ENCODE measurements around the gene SSPN. TPM values are rescaled to one million over a fixed set of nuclear protein-coding genes. Genes with fewer than 3 reads are reported as not detected.

Gene SSPN
- total RNA-seq, 4 donors from 2014 or later: 35.9 to 65.4 (median 53.3) TPM

DNA sequence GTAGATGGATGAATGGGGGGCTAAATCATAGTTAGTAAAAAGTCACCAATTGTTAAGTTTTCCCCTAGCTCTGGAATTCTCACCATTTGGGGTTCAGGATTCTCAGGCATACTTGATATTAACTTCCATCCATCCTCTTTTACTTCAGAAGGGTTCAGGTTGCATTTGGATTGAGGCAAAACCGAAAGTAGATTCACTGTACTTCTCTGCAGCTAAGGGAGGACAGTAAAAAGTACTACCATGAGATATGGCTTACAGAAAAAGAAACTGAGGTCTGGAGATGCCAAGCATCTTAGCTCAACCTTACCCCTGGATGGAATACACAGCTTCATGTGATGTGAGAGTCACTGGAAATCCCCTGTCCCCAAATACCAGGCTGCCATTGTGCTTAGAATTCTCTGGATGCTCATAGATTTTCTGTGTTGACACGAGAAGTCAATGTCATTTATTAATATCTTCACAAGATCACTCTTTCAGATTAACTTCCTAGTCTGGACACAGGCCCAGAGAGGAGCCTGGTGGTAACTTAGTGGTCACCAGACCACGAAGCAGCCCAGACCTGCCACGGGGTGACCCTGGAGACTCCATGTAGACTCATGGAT lies 87.1 kb downstream of the SSPN start:
- whole genome bisulfite sequencing, 2 donors (ENCODE audit: low coverage in 1 of 2): 73 to 75% methylated on average over 2 to 3 of the region's 4 CpGs
- H3K27me3 ChIP-seq: no peaks in the 10 kb centered on the region
- no peak overlapping the region for H3K27ac ChIP-seq
- no peak for ATAC-seq
- H3K9me3 ChIP-seq: peaks cover 0 to 6% (median 0%) of the 10 kb centered on the region in 3 donors
- no peak overlapping the region for H3K4me3 ChIP-seq
- peaks cover 0 to under 1% (median 0%) of the 10 kb centered on the region in 3 donors for H3K4me1 ChIP-seq
- TF ChIP-seq CTCF (IDR thresholded peaks at IDR 0.05) (no peak), POLR2AphosphoS5 (IDR thresholded peaks at IDR 0.05) (no peak), POLR2A (IDR thresholded peaks at IDR 0.05) (no peak), EP300 (IDR thresholded peaks at IDR 0.05) (no peak)
- H3K36me3 ChIP-seq: no peaks in the 10 kb centered on the region

GRCh38 chr12:26283046-26283445 lies 87.7 kb downstream of the SSPN start:
- TF ChIP-seq EP300 (IDR thresholded peaks at IDR 0.05): no peak
- TF ChIP-seq POLR2AphosphoS5 (IDR thresholded peaks at IDR 0.05): no peak
- no peak for TF ChIP-seq CTCF (IDR thresholded peaks at IDR 0.05)
- no peak for TF ChIP-seq POLR2A (IDR thresholded peaks at IDR 0.05)
- no peaks in the 10 kb centered on the region for H3K36me3 ChIP-seq
- no peak overlapping the region for H3K27ac ChIP-seq
- no peak overlapping the region for H3K4me3 ChIP-seq
- WGBS, 2 donors (ENCODE audit: low coverage in 1 of 2): 67% methylated on average over 1 of the region's 1 CpG
- no peak for ATAC-seq
- H3K4me1 ChIP-seq: peaks cover 0 to 7% (median 0%) of the 10 kb centered on the region in 3 donors
- no peaks in the 10 kb centered on the region for H3K27me3 ChIP-seq
- peaks cover 0 to 6% (median 0%) of the 10 kb centered on the region in 3 donors for H3K9me3 ChIP-seq

GRCh38 chr12:26283617-26284016 lies 88.2 kb downstream of the SSPN start:
- Histone ChIP-seq H3K4me1 (peaks cover 0 to 10% (median 0%) of the 10 kb centered on the region in 3 donors), H3K4me3 (no peak overlapping the region), H3K27me3 (no peaks in the 10 kb centered on the region), H3K36me3 (no peaks in the 10 kb centered on the region), H3K27ac (no peak overlapping the region), H3K9me3 (peaks cover 0 to 6% (median 0%) of the 10 kb centered on the region in 3 donors)
- ATAC-seq: no peak
- 89 to 91% methylated on average over 2 of the region's 2 CpGs for WGBS, 2 donors (ENCODE audit: low coverage in 1 of 2)
- TF ChIP-seq POLR2A (IDR thresholded peaks at IDR 0.05) (no peak), POLR2AphosphoS5 (IDR thresholded peaks at IDR 0.05) (no peak), EP300 (IDR thresholded peaks at IDR 0.05) (no peak), CTCF (IDR thresholded peaks at IDR 0.05) (no peak)

DNA sequence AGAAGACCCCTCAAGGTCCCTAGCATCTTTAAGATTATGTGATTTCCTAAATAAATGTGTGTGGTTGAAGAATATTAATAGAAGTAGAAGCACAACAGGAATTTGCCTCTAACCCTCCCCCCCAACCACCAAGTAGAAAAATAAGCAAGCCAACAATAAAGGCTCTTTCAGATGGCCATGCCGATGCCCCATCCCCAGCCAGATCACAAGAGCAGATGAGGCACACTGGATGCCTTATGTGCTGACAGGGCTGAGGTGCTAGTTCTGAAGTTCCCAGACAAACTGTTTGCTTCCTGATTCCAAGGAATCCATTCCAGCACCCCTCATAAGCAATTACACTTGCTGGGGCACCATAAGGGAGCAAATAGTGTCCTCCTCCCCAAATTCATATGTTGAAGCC lies 90.0 kb downstream of the SSPN start:
- Histone ChIP-seq H3K36me3 (no peaks in the 10 kb centered on the region), H3K4me3 (no peak overlapping the region), H3K27me3 (no peaks in the 10 kb centered on the region), H3K4me1 (peaks cover 0 to 10% (median 0%) of the 10 kb centered on the region in 3 donors), H3K27ac (no peak overlapping the region), H3K9me3 (peaks cover 0 to 6% (median 0%) of the 10 kb centered on the region in 3 donors)
- no peak for TF ChIP-seq CTCF (IDR thresholded peaks at IDR 0.05)
- TF ChIP-seq POLR2A (IDR thresholded peaks at IDR 0.05): no peak
- no peak for TF ChIP-seq EP300 (IDR thresholded peaks at IDR 0.05)
- TF ChIP-seq POLR2AphosphoS5 (IDR thresholded peaks at IDR 0.05): no peak
- no peak for ATAC-seq
- 83% methylated on average over 1 of the region's 1 CpG; no CpG with 5 or more reads in 1 of the 2 donors for WGBS, 2 donors (ENCODE audit: low coverage in 1 of 2)

DNA sequence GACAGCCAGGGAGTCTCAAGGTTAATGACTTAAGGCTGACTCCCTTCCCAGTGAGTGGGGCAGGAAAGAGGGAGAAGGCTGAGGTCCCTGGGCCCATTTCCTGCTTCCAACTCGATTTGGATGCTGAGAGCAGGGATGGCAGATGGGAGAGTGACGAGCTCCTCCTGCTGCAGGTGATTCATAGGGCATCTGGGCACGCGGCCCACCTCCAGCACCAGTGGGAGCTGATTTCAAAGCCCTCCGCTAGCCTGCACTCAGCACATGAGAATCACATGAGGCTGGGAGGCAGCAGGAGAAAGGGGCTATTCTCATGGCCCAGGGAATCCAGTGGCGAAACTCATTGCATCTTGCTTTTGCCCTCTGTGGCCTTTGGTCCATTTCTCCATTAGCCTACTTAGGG lies 90.8 kb downstream of the SSPN start:
- peaks cover 0 to 6% (median 0%) of the 10 kb centered on the region in 3 donors for H3K9me3 ChIP-seq
- ATAC-seq: no peak
- peaks cover 0 to 10% (median 0%) of the 10 kb centered on the region in 3 donors for H3K4me1 ChIP-seq
- no peak for TF ChIP-seq CTCF (IDR thresholded peaks at IDR 0.05)
- no peak for TF ChIP-seq EP300 (IDR thresholded peaks at IDR 0.05)
- no peak for TF ChIP-seq POLR2AphosphoS5 (IDR thresholded peaks at IDR 0.05)
- TF ChIP-seq POLR2A (IDR thresholded peaks at IDR 0.05): no peak
- H3K27ac ChIP-seq: no peak overlapping the region
- no peaks in the 10 kb centered on the region for H3K27me3 ChIP-seq
- H3K36me3 ChIP-seq: no peaks in the 10 kb centered on the region
- no peak overlapping the region for H3K4me3 ChIP-seq
- 93 to 100% methylated on average over 1 to 6 of the region's 6 CpGs for WGBS, 2 donors (ENCODE audit: low coverage in 1 of 2)
